GM21515 (cell line): Measurements from ENCODE around the gene BCOR.

Source experiments
- ATAC-seq: cut with Tn5 transposase; IDR thresholded peaks from one replicate; pipeline ENCODE4 v1.9.1; 2021; ENCODE audit not compliant: unreplicated experiment

Gene BCOR

GRCh38 chrX:40068048-40068447 is 29.7 kb downstream of the BCOR start:
- no peak for ATAC-seq

- ATAC-seq, result no peak
These were observed 31.1 kb downstream of the BCOR start for GRCh38 chrX:40066700-40067099.

GRCh38 chrX:40065296-40066046 is 32.3 kb downstream of the BCOR start:
- no peak for ATAC-seq

GRCh38 chrX:40064055-40064597 is 33.6 kb downstream of the BCOR start:
- no peak for ATAC-seq

GRCh38 chrX:40063555-40063954 is 34.2 kb downstream of the BCOR start:
- ATAC-seq, result no peak

GRCh38 chrX:40062525-40063155 is 35.1 kb downstream of the BCOR start:
- ATAC-seq, result no peak

- no peak for ATAC-seq
These were observed 35.8 kb downstream of the BCOR start for GRCh38 chrX:40061871-40062524.

GRCh38 chrX:40061005-40061404 is 36.8 kb downstream of the BCOR start:
- no peak for ATAC-seq

- ATAC-seq, result no peak
These were observed 37.4 kb downstream of the BCOR start for GRCh38 chrX:40060356-40060845.

GRCh38 chrX:40058719-40059118 is 39.0 kb downstream of the BCOR start:
- ATAC-seq, result no peak

GRCh38 chrX:40057405-40057804 is 40.4 kb downstream of the BCOR start:
- ATAC-seq, result no peak

- ATAC-seq, result no peak
These were observed 41.3 kb downstream of the BCOR start for GRCh38 chrX:40056420-40056819.

GRCh38 chrX:40055495-40055894 is 42.3 kb downstream of the BCOR start:
- no peak for ATAC-seq

- ATAC-seq, result no peak
These were observed 43.0 kb downstream of the BCOR start for GRCh38 chrX:40054793-40055192.

- no peak for ATAC-seq
These were observed 47.2 kb downstream of the BCOR start for GRCh38 chrX:40050532-40050931.

- ATAC-seq, result no peak
These were observed 48.6 kb downstream of the BCOR start for GRCh38 chrX:40049084-40049641.

- ATAC-seq, result no peak
These were observed 50.3 kb downstream of the BCOR start for GRCh38 chrX:40047485-40047884.

GRCh38 chrX:40043895-40044294 is 53.9 kb downstream of the BCOR start:
- no peak for ATAC-seq

GRCh38 chrX:40041915-40042314 is 55.8 kb downstream of the BCOR start:
- no peak for ATAC-seq

- ATAC-seq, result no peak
These were observed 56.9 kb downstream of the BCOR start for GRCh38 chrX:40040686-40041461.

- no peak for ATAC-seq
These were observed 57.9 kb downstream of the BCOR start for GRCh38 chrX:40039887-40040286.
